Fibroblast of lung (primary cell): ENCODE data around the gene PCDHGA4.
"Not testable (repeated sequence)": the region's sequence is repeated elsewhere in the genome, so short reads cannot be mapped to it uniquely, and the experiment has no call there.

ENCODE experiments used
- CTCF ChIP-seq, 2 donors: IDR thresholded peaks in 1 of 2; conservative IDR thresholded peaks in 1 of 2; 1 replicate in 1 of 2; 2 replicates in 1 of 2; pipeline ENCODE4 v1.5.1; 2011 to 2012; ENCODE audit warnings: low read length in 2 of 2, control low read depth in 1 of 2, inconsistent platforms in 1 of 2, low read depth in 1 of 2, mild to moderate bottlenecking in 1 of 2
- EZH2 ChIP-seq: IDR thresholded peaks from 2 replicates; pipeline ENCODE4 v1.5.1; 2012; ENCODE audit warnings: low read length, control low read depth, mild to moderate bottlenecking; ENCODE audit errors: missing control alignments

- TF ChIP-seq CTCF (conservative IDR thresholded peaks at IDR 0.05 in 1 of 2, IDR thresholded peaks at IDR 0.05 in 1 of 2; ENCODE audit: low read depth in 1 of 2, low read length in 2 of 2); EZH2: not testable (repeated sequence)
Observed at GRCh38 chr5:141316963-141317362, 37.9 kb upstream of the PCDHGA4 start.
